Ascending aorta (tissue), 2 donors: ENCODE measurements around the gene MYB. TPM values are rescaled to one million over a fixed set of nuclear protein-coding genes. Genes with fewer than 3 reads are reported as not detected.

Source experiments
- DNase-seq, 2 donors: peaks; one replicate each; pipeline ENCODE4 v3.0.0-alpha.2; 2019; ENCODE audit warnings: low spot score in 2 of 2
- H3K27ac ChIP-seq, 2 donors: fragments of 200-600 bp; sonication (generic); one replicate each; pipeline ENCODE4 v1.5.1; 2016 to 2017; ENCODE audit warnings: mild to moderate bottlenecking in 1 of 2
- H3K27me3 ChIP-seq: fragments of 200-600 bp; sonication (generic); one replicate; pipeline ENCODE4 v1.5.1; 2017
- H3K36me3 ChIP-seq, 2 donors: fragments of 200-600 bp; sonication (generic); one replicate each; pipeline ENCODE4 v1.5.1; 2016
- H3K4me1 ChIP-seq, 2 donors: fragments of 200-600 bp; sonication (generic); one replicate each; pipeline ENCODE4 v1.5.1; 2016 to 2017; ENCODE audit warnings: mild to moderate bottlenecking in 1 of 2
- H3K4me3 ChIP-seq, 2 donors: fragments of 200-600 bp; sonication (generic); one replicate each; pipeline ENCODE4 v1.5.1; 2016 to 2017; ENCODE audit warnings: mild to moderate bottlenecking in 1 of 2
- H3K9me3 ChIP-seq, 2 donors: fragments of 200-600 bp; sonication (generic); one replicate each; pipeline ENCODE4 v1.5.1; 2016
- intact Hi-C: fragments of 100-400 bp; cut with DNase I; formaldehyde crosslinking; loops from one replicate; pipeline ENCODE4 v1.15.1; 2023
- total RNA-seq: library from RNA; depleted of rRNA; stranded (reverse); fragments of >200 nt; gene quantifications from one replicate; pipeline ENCODE4 v1.1.0, GENCODE V29; 2016
- TF ChIP-seq, protein P1 (sequence below), 3 experiments: fragments of 200-600 bp in 2 of 3; fragments of 450-650 bp in 1 of 3; sonication (generic) in 2 of 3; IDR thresholded peaks; one replicate each; pipeline ENCODE4 v1.5.1; 2016 to 2019; ENCODE audit warnings: antibody characterized with exemption in 3 of 3, mild to moderate bottlenecking in 1 of 3, moderate library complexity in 1 of 3

The MYB gene
- total RNA-seq, 1 donor from 2014 or later = not detected

DNA sequence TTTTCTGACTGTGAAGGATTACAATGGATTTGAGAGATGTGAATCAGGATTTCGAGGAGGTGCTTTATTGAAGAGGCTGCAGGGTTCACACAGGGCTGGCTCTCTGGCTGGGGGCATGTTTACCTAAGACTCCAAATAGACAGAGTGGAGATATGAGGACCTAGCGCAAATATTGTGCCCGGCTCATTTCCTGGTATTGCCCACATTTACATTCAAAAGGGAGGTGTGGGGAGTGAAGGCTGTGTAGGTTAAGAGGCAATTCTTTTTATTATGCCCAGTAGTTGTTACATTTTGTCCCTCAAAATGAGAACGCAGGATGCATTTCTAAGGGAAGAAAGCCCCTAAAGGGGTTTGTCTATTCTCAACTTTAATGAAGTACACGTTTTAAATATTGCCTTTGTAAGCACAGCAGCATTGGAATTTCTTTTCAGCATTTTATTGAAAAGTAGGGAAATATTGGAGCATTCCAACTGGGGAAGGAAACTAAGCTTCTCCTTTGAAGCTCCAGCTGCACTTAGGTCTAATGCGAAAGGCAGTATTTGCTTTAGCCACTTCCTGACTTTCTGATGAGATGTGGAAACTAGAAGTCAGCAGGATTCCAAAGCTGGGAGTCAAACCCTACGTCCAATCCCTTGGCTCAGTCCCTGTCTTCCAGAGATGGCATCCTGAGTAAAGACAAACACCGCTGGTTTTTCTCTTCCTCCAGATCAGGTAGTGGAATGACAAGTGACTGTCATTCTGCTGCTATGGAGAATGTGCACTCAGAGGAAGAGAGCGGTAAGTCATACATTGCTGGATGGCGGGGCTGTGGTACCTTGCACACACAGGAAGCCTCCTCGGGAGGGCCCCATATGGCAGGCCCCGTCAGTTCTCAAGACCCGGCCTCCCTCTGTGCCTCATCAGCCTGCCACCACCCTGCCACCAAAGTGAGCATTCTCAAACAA is 70.7 kb downstream of the MYB start:
- no peaks in the 10 kb centered on the region for H3K9me3 ChIP-seq
- no peaks in the 10 kb centered on the region for H3K27me3 ChIP-seq
- no peak for DNase-seq
- H3K27ac ChIP-seq = no peak overlapping the region
- TF ChIP-seq, protein P1, sequence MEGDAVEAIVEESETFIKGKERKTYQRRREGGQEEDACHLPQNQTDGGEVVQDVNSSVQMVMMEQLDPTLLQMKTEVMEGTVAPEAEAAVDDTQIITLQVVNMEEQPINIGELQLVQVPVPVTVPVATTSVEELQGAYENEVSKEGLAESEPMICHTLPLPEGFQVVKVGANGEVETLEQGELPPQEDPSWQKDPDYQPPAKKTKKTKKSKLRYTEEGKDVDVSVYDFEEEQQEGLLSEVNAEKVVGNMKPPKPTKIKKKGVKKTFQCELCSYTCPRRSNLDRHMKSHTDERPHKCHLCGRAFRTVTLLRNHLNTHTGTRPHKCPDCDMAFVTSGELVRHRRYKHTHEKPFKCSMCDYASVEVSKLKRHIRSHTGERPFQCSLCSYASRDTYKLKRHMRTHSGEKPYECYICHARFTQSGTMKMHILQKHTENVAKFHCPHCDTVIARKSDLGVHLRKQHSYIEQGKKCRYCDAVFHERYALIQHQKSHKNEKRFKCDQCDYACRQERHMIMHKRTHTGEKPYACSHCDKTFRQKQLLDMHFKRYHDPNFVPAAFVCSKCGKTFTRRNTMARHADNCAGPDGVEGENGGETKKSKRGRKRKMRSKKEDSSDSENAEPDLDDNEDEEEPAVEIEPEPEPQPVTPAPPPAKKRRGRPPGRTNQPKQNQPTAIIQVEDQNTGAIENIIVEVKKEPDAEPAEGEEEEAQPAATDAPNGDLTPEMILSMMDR (IDR thresholded peaks at IDR 0.05) = no peak
- H3K4me3 ChIP-seq = no peak overlapping the region
- no peaks in the 10 kb centered on the region for H3K4me1 ChIP-seq
- no peaks in the 10 kb centered on the region for H3K36me3 ChIP-seq
- intact Hi-C loops = no loop called here

DNA sequence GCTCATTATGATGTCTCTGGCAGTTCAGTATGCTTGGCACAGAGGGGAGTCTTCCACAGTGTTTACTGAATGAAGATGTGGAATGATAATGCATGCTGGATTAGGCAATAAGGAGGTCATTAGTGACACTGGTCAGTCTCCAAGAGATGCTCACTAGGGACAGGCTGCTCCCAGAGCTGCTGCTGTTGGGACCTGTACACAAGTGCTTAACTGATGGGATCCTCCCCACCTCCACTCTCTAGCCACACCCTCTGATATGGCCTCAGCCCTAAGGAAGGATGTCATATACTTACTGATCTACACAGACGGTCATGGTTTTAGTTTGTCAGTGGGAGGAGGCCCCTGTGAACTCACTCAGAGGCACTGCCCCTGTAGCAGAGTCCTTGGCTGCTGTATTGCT is 73.4 kb downstream of the MYB start:
- intact Hi-C loops = no loop called here
- TF ChIP-seq, protein P1 (IDR thresholded peaks at IDR 0.05) = no peak
- no peaks in the 10 kb centered on the region for H3K36me3 ChIP-seq
- H3K27ac ChIP-seq = no peak overlapping the region
- no peaks in the 10 kb centered on the region for H3K4me1 ChIP-seq
- no peaks in the 10 kb centered on the region for H3K9me3 ChIP-seq
- H3K4me3 ChIP-seq = no peak overlapping the region
- DNase-seq = no peak
- no peaks in the 10 kb centered on the region for H3K27me3 ChIP-seq

DNA sequence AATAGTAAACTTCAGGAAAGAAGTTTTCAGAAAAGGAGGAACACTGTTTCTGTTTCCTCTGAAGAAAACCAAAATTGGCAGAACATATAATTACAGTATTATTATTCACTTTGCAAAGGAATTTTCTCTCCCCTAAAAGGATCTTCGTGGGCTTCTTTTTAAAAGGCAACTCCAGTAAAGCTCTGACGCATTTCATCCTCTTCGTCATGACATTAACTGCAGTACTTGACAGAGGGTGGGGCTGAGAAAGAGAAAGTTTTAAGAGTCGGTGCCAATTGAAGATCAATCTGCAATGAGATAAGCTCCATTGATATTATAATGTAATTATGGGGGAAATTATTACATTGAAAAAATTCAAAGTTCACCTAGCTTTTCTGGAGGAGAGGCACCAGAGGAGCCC is 75.8 kb downstream of the MYB start:
- H3K9me3 ChIP-seq = no peaks in the 10 kb centered on the region
- DNase-seq = no peak
- no peaks in the 10 kb centered on the region for H3K4me1 ChIP-seq
- H3K27me3 ChIP-seq = no peaks in the 10 kb centered on the region
- intact Hi-C loops = no loop called here
- no peak overlapping the region for H3K4me3 ChIP-seq
- no peak overlapping the region for H3K27ac ChIP-seq
- no peaks in the 10 kb centered on the region for H3K36me3 ChIP-seq
- TF ChIP-seq, protein P1 (IDR thresholded peaks at IDR 0.05) = no peak

DNA sequence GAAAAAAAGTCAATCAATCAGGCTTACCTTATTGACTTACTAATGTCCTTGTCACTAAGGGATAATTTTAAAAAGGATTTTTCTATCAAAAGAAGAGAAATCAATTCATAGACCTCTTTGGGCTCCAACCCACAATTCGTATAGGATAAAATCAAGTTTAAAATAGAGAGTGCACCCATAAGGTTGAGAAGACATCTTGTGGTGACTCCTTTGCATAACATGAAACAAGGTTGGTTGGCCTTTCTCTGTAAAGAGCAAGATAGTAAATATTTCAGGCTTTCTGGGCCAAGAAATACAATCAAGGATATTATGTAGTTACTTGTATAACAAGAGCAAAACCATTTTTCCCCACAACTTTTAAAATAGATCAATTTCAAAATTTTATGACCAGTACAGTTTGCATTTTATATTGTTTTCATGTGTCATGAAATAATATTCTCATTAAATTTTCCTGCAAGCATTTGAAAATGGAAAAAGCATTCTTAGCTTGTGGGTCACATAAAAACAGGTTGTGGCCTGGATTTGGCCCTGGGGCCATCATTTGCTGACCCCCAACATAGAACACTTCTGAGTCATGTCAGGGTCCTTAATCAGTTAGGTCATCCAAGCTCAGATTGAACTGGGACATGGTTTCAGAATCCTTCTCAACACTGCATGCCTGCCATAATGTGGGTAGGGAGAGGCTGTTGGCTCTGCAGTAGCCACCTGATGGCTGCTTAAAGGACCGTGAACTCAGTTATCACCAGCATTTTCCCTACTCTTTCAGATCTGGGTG is 76.7 kb downstream of the MYB start:
- no peak overlapping the region for H3K4me3 ChIP-seq
- intact Hi-C loops = no loop called here
- no peaks in the 10 kb centered on the region for H3K9me3 ChIP-seq
- TF ChIP-seq, protein P1 (IDR thresholded peaks at IDR 0.05) = no peak
- no peak overlapping the region for H3K27ac ChIP-seq
- no peaks in the 10 kb centered on the region for H3K36me3 ChIP-seq
- DNase-seq = no peak
- no peaks in the 10 kb centered on the region for H3K27me3 ChIP-seq
- no peaks in the 10 kb centered on the region for H3K4me1 ChIP-seq

DNA sequence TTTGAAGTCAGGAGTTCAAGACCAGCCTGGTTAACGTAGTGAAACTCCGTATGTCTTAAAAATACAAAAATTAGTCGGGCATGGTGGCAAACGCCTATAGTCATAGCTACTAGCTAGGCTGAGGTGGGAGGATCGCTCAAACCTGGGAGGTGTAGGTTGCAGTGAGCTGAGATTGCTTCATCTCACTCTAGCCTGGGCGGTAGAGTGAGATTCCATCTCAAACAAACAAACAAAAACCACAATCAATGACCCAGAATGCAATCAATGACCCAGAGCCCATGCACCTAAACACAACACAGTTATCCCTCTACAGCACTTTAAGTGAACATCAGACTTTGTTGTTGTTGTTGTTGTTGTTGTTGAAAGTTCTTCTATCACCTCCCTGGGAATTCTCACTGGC is 77.9 kb downstream of the MYB start:
- no peaks in the 10 kb centered on the region for H3K4me1 ChIP-seq
- intact Hi-C loops = no loop called here
- H3K36me3 ChIP-seq = no peaks in the 10 kb centered on the region
- no peaks in the 10 kb centered on the region for H3K27me3 ChIP-seq
- H3K9me3 ChIP-seq = no peaks in the 10 kb centered on the region
- DNase-seq = no peak
- TF ChIP-seq, protein P1 (IDR thresholded peaks at IDR 0.05) = no peak
- no peak overlapping the region for H3K4me3 ChIP-seq
- H3K27ac ChIP-seq = no peak overlapping the region
